GM23338 (cell line): ENCODE measurements around the gene HIP1. TPM values are rescaled to one million over a fixed set of nuclear protein-coding genes. Genes with fewer than 3 reads are reported as not detected.

Experiments
- ATAC-seq: fragments of 200-7000 bp; cut with Tn5 transposase; 3 replicates; pipeline ENCODE4 v1.9.1; 2020
- DNase-seq: peaks from one replicate; pipeline ENCODE4 v3.0.0-alpha.2; 2015; ENCODE audit warnings: low spot score
- H2AFZ ChIP-seq: fragments of 200-600 bp; sonication (generic); 2 replicates; pipeline ENCODE4 v1.8.0; 2016; ENCODE audit warnings: antibody characterized with exemption, mild to moderate bottlenecking, moderate library complexity
- H3F3A ChIP-seq: fragments of 200-600 bp; sonication (generic); replicated peaks from 2 replicates; pipeline ENCODE4 v1.8.0; 2017; ENCODE audit warnings: antibody characterized with exemption, mixed run types, low read depth
- H3K27ac ChIP-seq: fragments of 200-600 bp; sonication (generic); 2 replicates; pipeline ENCODE4 v1.6.1; 2016; ENCODE audit warnings: low read depth
- H3K27me3 ChIP-seq: fragments of 200-600 bp; sonication (generic); 2 replicates; pipeline ENCODE4 v1.8.0; 2016; ENCODE audit warnings: mild to moderate bottlenecking, mixed run types, moderate library complexity; ENCODE audit not compliant: insufficient read depth
- H3K36me3 ChIP-seq: fragments of 200-600 bp; sonication (generic); 2 replicates; pipeline ENCODE4 v1.8.0; 2016; ENCODE audit warnings: mild to moderate bottlenecking; ENCODE audit not compliant: insufficient read depth
- H3K4me1 ChIP-seq: fragments of 200-600 bp; sonication (generic); 2 replicates; pipeline ENCODE4 v1.8.0; 2016; ENCODE audit warnings: mild to moderate bottlenecking, moderate library complexity; ENCODE audit not compliant: insufficient read depth
- H3K4me2 ChIP-seq: fragments of 200-600 bp; sonication (generic); 2 replicates; pipeline ENCODE4 v1.7.1; 2017; ENCODE audit warnings: mixed run types
- H3K4me3 ChIP-seq: fragments of 200-600 bp; sonication (generic); 2 replicates; pipeline ENCODE4 v1.6.1; 2016; ENCODE audit warnings: mixed run types
- H3K79me2 ChIP-seq: fragments of 200-600 bp; sonication (generic); replicated peaks from 2 replicates; pipeline ENCODE4 v1.8.0; 2017; ENCODE audit warnings: mild to moderate bottlenecking; ENCODE audit not compliant: insufficient read depth
- H3K9me2 ChIP-seq: fragments of 200-600 bp; sonication (generic); 2 replicates; pipeline ENCODE4 v1.8.0; 2017; ENCODE audit not compliant: insufficient read depth
- H4K20me1 ChIP-seq: fragments of 200-600 bp; sonication (generic); replicated peaks from 2 replicates; pipeline ENCODE4 v1.8.0; 2017; ENCODE audit warnings: mild to moderate bottlenecking; ENCODE audit not compliant: insufficient read depth
- H3K27ac Mint-ChIP-seq: 2 replicates; pipeline ENCODE4 v1.8.0; 2020; ENCODE audit warnings: inconsistent platforms, mild to moderate bottlenecking, moderate library complexity, mixed read lengths
- H3K27me3 Mint-ChIP-seq: 3 replicates; pipeline ENCODE4 v1.8.0; 2022; ENCODE audit warnings: low read depth, mild to moderate bottlenecking, moderate library complexity, mixed read lengths, inconsistent platforms; ENCODE audit not compliant: insufficient read depth, poor library complexity
- H3K36me3 Mint-ChIP-seq: 3 replicates; pipeline ENCODE4 v1.8.0; 2021; ENCODE audit warnings: low read depth, mild to moderate bottlenecking, inconsistent platforms, moderate library complexity, mixed read lengths
- H3K4me1 Mint-ChIP-seq: 3 replicates; pipeline ENCODE4 v1.8.0; 2020; ENCODE audit warnings: mild to moderate bottlenecking, inconsistent platforms, mixed read lengths
- H3K4me3 Mint-ChIP-seq: 3 replicates; pipeline ENCODE4 v1.8.0; 2021; ENCODE audit warnings: moderate library complexity, mild to moderate bottlenecking, inconsistent platforms, mixed read lengths
- H3K9me3 Mint-ChIP-seq: 3 replicates; pipeline ENCODE4 v1.8.0; 2020; ENCODE audit warnings: moderate library complexity, mild to moderate bottlenecking, inconsistent platforms, mixed read lengths
- CREB1 ChIP-seq: fragments of 250-450 bp; sonication (Bioruptor Pico); IDR thresholded peaks from 2 replicates; pipeline ENCODE4 v1.5.0; 2020; ENCODE audit warnings: low read depth, mild to moderate bottlenecking, moderate library complexity
- EZH2 ChIP-seq: fragments of 200-600 bp; sonication (generic); IDR thresholded peaks from one replicate; pipeline ENCODE4 v1.8.0; 2017; ENCODE audit warnings: antibody characterized with exemption, mild to moderate bottlenecking, low read depth; ENCODE audit not compliant: unreplicated experiment
- NANOG ChIP-seq: IDR thresholded peaks from 2 replicates; pipeline ENCODE4 v1.6.1; 2016; ENCODE audit warnings: antibody characterized with exemption, borderline replicate concordance
- POLR2AphosphoS5 ChIP-seq: IDR thresholded peaks from 2 replicates; pipeline ENCODE4 v1.6.1; 2016; ENCODE audit warnings: antibody characterized with exemption, low read depth
- polyA plus RNA-seq: library from polyadenylated mRNA; unstranded; fragments of >200 nt; fragmentation: Nextera tagmentation; extraction: Ambion mirVana; gene quantifications from 2 replicates; pipeline ENCODE4 v1.2.1, GENCODE V29; 2016
- total RNA-seq: library from RNA; depleted of rRNA; stranded (reverse); fragments of >200 nt; shearing (Covaris generic); gene quantifications from 2 replicates; pipeline ENCODE4 v1.2.3, GENCODE V29; 2014
- TF ChIP-seq, protein P1 (sequence below): fragments of 250-450 bp; sonication (Bioruptor Pico); IDR thresholded peaks from 2 replicates; pipeline ENCODE4 v1.5.0; 2020; ENCODE audit warnings: mild to moderate bottlenecking, moderate library complexity
- TF ChIP-seq, protein P2 (sequence below), 2 experiments: fragments of 200-600 bp in 1 of 2; sonication (generic) in 1 of 2; conservative IDR thresholded peaks; 2 replicates each; pipeline versions ENCODE4 v1.5.1 to v1.6.1; 2016 to 2017; ENCODE audit warnings: antibody characterized with exemption in 2 of 2, low read depth in 2 of 2, mild to moderate bottlenecking in 2 of 2, moderate library complexity in 1 of 2

HIP1 gene
- total and polyA plus RNA-seq, 2 experiments from 2014 or later = 24.9 to 80.8 TPM

DNA sequence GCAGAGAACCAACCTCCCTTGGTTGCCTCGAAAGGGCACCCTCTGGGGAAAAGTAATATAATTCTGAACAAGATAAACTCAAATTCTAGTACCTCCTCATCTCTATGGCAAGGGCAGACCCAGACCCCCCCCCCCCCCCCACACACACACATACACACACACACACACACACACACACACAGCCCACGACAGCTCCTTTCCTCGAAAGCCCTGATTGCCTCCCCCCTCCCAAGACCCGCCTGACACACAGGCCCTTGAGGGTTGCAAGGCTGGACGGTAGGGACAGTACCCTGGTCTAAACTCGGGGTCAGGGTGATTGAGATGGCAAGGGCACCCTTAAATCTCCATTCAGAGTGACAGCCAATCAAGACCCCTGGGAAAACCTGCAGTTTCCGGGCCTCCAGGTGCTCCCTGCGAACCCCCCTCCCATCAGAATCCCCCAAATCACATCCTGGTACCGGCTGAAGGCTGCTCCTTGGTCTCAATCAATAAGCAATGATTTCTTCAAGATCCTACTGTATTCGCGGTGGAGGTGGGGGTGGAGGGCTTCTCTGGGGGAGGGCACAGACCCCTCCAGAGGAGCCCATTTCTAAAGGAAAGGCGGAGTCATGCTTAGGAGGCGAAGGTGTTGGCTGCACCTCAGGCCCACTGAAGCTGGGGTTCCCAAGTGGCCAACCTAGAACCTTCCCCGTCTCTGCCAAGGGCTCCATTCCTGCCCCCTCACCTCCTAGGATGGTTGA is 100.7 kb downstream of the HIP1 start (continued):
- TF ChIP-seq, protein P1, sequence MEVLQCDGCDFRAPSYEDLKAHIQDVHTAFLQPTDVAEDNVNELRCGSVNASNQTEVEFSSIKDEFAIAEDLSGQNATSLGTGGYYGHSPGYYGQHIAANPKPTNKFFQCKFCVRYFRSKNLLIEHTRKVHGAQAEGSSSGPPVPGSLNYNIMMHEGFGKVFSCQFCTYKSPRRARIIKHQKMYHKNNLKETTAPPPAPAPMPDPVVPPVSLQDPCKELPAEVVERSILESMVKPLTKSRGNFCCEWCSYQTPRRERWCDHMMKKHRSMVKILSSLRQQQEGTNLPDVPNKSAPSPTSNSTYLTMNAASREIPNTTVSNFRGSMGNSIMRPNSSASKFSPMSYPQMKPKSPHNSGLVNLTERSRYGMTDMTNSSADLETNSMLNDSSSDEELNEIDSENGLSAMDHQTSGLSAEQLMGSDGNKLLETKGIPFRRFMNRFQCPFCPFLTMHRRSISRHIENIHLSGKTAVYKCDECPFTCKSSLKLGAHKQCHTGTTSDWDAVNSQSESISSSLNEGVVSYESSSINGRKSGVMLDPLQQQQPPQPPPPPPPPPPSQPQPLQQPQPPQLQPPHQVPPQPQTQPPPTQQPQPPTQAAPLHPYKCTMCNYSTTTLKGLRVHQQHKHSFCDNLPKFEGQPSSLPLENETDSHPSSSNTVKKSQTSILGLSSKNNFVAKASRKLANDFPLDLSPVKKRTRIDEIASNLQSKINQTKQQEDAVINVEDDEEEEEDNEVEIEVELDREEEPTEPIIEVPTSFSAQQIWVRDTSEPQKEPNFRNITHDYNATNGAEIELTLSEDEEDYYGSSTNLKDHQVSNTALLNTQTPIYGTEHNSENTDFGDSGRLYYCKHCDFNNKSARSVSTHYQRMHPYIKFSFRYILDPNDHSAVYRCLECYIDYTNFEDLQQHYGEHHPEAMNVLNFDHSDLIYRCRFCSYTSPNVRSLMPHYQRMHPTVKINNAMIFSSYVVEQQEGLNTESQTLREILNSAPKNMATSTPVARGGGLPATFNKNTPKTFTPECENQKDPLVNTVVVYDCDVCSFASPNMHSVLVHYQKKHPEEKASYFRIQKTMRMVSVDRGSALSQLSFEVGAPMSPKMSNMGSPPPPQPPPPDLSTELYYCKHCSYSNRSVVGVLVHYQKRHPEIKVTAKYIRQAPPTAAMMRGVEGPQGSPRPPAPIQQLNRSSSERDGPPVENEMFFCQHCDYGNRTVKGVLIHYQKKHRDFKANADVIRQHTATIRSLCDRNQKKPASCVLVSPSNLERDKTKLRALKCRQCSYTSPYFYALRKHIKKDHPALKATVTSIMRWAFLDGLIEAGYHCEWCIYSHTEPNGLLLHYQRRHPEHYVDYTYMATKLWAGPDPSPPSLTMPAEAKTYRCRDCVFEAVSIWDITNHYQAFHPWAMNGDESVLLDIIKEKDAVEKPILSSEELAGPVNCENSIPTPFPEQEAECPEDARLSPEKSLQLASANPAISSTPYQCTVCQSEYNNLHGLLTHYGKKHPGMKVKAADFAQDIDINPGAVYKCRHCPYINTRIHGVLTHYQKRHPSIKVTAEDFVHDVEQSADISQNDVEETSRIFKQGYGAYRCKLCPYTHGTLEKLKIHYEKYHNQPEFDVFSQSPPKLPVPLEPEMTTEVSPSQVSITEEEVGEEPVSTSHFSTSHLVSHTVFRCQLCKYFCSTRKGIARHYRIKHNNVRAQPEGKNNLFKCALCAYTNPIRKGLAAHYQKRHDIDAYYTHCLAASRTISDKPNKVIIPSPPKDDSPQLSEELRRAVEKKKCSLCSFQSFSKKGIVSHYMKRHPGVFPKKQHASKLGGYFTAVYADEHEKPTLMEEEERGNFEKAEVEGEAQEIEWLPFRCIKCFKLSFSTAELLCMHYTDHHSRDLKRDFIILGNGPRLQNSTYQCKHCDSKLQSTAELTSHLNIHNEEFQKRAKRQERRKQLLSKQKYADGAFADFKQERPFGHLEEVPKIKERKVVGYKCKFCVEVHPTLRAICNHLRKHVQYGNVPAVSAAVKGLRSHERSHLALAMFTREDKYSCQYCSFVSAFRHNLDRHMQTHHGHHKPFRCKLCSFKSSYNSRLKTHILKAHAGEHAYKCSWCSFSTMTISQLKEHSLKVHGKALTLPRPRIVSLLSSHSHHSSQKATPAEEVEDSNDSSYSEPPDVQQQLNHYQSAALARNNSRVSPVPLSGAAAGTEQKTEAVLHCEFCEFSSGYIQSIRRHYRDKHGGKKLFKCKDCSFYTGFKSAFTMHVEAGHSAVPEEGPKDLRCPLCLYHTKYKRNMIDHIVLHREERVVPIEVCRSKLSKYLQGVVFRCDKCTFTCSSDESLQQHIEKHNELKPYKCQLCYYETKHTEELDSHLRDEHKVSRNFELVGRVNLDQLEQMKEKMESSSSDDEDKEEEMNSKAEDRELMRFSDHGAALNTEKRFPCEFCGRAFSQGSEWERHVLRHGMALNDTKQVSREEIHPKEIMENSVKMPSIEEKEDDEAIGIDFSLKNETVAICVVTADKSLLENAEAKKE (CRISPR knock-in tag) = no peak
- TF ChIP-seq NANOG (no peak), POLR2AphosphoS5 (no peak), EZH2 (no peak)

DNA sequence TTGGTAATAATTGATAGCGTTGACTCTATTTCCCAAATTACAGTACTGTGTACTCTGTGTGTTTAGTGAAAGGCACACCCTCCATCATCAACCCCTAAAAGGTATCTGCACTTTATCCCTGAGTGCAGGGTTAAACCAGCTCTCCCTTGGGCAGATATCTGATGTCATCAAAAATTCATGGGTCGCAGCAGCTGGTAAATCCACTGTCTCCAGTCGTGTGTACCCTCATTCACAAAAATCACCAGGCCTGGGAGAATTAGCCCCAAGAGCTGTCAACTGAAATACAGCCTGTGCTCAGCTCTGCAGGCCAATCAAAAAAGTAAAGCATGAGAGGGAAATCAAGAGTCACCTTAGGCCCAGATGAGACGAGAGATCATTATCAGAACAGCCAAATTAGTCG is 103.7 kb downstream of the HIP1 start:
- Mint-ChIP-seq H3K27me3 (peaks cover 14% of the 10 kb centered on the region), H3K4me3 (no peak overlapping the region; the same call in 2 of the 3 replicates), H3K4me1 (peaks cover 32% of the 10 kb centered on the region), H3K27ac (no peak overlapping the region), H3K36me3 (peaks cover 56% of the 10 kb centered on the region), H3K9me3 (no peaks in the 10 kb centered on the region; the same call in 2 of the 3 replicates)
- DNase-seq = no peak
- no peaks in the 10 kb centered on the region for H3K27me3 ChIP-seq
- H3K27ac ChIP-seq = peak overlapping the region; percentile 53; the same call in 1 of the 2 replicates
- H3K4me2 ChIP-seq = no peak overlapping the region
- no peaks in the 10 kb centered on the region for H3K9me2 ChIP-seq
- ATAC-seq = no peak
- peaks cover 28% of the 10 kb centered on the region for H3K4me1 ChIP-seq
- peaks cover 4% of the 10 kb centered on the region; the same call in 1 of the 2 replicates for H3K36me3 ChIP-seq
- H3F3A ChIP-seq = peaks cover 9% of the 10 kb centered on the region
- peaks cover 88% of the 10 kb centered on the region for H3K79me2 ChIP-seq
- H4K20me1 ChIP-seq = peaks cover 60% of the 10 kb centered on the region
- H2AFZ ChIP-seq = no peak overlapping the region
- no peak overlapping the region for H3K4me3 ChIP-seq
- TF ChIP-seq NANOG (no peak), CREB1 (CRISPR knock-in tag) (no peak)
- TF ChIP-seq, protein P2, sequence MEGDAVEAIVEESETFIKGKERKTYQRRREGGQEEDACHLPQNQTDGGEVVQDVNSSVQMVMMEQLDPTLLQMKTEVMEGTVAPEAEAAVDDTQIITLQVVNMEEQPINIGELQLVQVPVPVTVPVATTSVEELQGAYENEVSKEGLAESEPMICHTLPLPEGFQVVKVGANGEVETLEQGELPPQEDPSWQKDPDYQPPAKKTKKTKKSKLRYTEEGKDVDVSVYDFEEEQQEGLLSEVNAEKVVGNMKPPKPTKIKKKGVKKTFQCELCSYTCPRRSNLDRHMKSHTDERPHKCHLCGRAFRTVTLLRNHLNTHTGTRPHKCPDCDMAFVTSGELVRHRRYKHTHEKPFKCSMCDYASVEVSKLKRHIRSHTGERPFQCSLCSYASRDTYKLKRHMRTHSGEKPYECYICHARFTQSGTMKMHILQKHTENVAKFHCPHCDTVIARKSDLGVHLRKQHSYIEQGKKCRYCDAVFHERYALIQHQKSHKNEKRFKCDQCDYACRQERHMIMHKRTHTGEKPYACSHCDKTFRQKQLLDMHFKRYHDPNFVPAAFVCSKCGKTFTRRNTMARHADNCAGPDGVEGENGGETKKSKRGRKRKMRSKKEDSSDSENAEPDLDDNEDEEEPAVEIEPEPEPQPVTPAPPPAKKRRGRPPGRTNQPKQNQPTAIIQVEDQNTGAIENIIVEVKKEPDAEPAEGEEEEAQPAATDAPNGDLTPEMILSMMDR (conservative IDR thresholded peaks at IDR 0.05; ENCODE audit: low read depth in 2 of 2) = no peak
- TF ChIP-seq, protein P1 (CRISPR knock-in tag) = no peak
